Activated CD4-positive, CD25-positive, alpha-beta regulatory T cell treated with anti-CD3 and anti-CD28 coated beads, Interleukin-2, amount 50 U/mL, for 72 hours (primary cell): ENCODE data around the gene NKX2-8.
"Not testable (repeated sequence)": the region's sequence is repeated elsewhere in the genome, so short reads cannot be mapped to it uniquely, and the experiment has no call there.

Experiments used
- DNase-seq: peaks from one replicate; pipeline ENCODE4 v3.0.0; 2021

The NKX2-8 gene

DNA sequence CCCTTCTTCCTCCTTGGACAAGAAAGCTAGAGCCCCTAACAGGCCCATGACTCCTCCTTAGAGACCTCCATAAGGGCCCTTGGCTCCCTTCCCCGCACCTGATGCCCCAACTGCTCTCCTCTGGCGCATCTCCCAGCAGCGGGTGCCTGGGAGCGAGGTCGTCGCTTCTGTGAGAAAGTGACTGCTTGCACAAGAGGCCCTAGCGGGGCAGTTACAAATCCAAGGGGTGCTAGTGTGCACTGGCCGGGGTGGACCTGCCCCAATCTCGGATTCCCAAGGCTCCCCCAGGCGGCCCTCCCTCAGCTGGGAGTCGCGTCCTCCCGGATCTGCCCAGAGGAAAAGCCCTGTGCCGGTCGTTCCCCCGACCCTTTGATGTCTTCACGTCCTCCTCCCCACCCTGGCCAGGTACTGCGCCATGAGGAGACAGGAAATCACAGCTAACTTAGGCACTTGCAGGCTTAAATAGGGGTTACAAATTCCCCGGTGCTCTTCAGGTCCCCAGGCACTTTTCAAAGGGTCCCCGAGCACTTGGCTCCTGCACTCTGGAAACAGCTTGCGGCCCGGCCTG is 2.8 kb downstream of the NKX2-8 start:
- no peak for DNase-seq

DNA sequence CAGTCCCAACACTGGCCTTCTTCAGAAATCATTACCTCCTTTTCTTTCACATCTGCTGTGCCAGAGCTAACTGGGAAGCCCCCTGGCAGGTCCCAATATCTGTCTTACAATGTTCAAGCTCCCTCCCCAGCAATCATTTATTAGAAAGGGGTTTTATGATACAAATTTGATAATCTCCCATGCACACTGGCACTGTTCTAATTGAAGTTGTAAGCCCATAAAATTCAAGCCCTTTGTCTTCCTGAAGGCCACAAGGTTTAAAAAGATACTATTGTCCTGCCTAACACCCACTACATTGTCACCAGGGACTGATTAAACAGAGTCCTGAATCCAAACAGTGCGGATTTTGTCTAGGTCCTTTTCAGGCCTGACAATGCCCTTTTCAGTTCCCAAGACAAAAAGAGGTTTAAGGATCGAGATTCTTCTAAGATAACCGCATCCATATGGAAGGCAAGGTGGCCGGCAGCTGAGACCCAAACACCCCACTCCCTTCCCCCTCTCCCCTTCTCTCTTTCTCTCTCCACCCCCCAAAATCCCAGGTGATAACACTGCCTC is 3.3 kb downstream of the NKX2-8 start:
- DNase-seq, result no peak

DNA sequence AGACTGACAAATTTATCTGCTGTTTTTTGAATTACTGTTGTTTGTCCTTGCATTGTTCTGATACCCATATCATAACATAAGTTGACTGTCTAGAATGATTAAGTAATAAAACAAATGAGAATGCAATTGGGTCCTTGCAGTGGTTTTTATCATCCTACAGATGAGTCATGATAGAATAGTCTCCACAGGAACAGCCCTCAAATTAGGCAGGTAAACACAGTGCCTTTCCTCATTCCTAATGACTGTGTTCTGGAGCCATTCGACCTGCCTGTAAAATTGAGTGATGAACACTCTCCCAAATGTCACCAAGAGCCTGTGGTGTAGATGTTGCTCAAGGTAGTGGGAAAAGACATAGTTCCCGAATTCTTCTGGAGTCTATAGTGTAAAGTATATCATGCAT is 12.3 kb downstream of the NKX2-8 start:
- no peak for DNase-seq

DNA sequence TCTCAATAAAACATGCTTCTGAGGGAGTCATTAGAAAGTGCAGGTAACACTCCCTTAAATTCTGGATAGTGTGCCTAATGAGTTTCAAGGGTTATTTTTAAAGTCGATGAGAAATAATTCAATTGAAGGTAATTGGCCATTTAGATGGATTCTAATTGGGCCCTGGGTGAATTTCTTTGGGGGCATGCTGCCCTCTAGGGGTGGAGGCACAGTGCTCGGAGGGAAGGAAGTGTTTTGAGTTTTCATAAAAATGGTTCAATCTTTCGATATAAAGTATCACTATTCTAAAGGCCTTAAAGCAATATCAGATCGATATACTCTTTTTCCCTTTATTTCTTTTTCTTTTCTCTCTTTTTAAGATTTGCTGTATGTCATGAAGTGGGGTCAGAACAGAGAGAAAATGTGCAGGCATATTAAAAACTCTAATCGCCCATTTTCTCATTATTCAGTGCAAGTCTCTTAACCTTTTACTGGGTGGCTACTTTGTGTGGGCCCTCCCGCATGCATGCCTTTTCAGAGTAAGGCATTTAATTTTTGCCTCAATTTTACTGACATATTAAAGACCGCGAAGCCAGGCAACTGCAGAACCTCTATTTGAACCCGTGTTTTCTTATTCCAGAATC is 25.5 kb downstream of the NKX2-8 start:
- DNase-seq, result no peak

DNA sequence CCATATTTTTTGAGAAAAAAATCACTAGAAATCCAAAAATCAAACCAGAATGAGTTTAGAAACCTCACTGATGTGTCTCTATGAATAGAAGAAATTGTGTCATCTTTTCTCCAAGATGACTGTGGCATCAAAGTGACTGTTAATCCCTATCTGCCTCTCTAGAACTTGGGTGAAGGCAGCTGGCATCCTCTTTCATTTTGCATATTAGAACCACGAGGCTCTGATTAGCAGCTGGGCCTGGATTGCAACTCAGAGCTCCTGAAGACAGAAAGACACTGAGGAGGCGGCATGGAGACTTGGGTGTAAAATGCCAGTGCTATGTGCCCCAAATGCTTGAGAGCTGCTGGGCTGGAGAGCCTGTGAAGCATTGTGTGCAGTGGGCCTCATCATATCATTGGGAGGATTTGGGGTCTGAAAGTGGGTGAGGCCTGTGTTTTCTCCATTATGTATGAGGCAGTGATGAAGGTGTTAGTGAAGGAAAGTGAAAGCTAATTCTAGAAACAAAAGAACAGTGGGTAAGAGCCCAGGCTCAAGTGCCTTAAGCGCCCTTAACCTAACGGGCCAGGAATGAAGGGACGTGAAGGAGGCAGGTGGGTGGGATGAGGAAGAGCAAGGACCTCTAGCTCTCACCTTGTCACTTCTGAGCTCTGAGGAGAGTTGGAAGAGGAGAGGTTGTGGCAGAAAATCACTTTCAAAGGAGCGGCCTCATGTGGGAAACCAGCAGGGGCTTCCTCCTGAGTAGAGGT is 26.2 kb downstream of the NKX2-8 start:
- no peak for DNase-seq

DNA sequence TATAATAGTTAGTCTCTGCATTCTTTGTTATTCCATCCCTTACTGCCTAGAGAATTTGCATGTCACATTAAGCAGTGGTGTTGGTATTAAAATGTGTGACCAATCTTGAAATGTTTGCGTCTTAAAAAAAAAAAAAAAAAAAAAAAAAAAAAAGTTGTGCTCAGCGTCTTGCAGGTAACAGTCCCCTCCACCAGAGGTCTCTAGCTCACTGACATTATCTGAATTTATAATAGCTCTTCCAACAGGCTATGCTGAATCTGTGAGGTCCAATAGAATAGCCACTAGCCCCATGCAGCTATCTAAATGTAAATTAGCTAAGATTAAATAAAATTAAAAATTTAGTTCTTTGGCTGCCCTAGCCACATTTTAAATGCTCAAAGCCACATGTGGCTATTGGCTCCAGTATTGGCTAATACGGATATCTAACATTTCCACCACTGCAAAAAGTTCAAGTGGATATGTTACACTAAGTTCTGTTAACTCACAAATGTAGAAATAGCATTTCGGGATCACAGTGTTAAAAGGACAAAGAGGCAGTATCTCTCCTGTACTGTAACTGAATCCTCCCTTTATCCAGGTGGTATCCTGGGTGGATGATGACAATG is 28.7 kb downstream of the NKX2-8 start:
- DNase-seq, result no peak

DNA sequence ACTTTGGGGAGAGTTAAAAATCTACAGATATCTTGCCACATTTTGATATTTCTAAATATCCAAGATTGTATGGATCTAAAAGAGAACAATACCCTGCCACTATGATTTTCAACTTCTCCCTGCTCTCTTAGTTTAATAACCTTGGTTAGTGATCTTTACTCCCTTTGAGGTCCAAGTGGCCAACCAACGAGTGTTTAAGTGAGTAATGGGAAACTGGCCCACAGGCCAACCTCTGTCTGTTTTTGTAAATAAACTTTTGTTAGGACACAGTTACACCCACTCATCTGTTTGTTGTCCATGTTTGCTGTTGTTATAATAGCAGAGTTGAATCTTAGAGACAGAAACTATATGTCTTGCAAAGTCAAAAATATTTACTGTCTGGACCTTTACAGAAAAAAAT is 31.5 kb downstream of the NKX2-8 start:
- DNase-seq, result no peak

DNA sequence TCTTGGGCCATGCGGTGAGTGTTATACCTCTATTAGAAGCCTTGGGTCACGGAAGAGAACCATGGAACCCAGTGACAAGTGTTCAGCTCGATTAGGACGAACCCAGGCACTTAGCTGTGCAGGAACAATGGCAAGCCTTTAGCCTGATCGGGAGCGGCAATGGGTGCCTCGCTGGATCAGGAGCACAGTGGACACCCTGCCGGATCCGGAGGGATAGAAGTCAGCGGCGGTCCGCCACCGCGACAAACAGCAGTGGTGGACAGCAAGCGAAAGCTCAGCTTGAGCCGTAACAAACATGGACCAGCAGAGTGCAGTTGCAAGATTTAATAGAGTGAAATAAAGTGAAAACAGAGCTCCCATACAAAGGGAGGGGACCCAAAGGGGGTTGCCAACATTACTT is 38.1 kb downstream of the NKX2-8 start:
- DNase-seq, result not testable (repeated sequence)

DNA sequence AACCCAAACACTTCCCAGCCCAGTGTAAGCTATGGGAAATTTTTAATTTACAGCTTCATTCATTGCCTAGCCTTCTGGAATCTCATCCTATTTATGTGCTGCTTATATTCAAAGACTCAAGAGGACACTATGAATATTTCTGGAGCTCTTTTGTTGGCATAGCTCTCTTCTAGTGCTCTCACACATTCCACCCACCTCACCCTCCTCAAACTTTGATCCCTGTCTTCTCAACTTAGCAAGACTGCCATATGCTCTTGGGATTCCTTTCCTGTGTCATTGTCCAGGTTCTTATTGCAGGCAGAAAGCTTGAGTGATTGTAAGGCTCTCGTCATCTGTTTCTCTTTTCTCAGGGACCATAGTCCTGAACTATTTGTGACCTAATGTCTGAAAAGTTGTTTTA is 44.4 kb downstream of the NKX2-8 start:
- no peak for DNase-seq
